DMS 273 treated with DMSO at 0.1 percent for 48 hours (cell line): ENCODE results near the gene IGHMBP2.
"Not testable (repeated sequence)": the region's sequence is repeated elsewhere in the genome, so short reads cannot be mapped to it uniquely, and the experiment has no call there.

Experiments used
- DNase-seq: peaks from one replicate; lab custom pipeline; 2025; lab: John Stamatoyannopoulos, UW

IGHMBP2 gene

DNA sequence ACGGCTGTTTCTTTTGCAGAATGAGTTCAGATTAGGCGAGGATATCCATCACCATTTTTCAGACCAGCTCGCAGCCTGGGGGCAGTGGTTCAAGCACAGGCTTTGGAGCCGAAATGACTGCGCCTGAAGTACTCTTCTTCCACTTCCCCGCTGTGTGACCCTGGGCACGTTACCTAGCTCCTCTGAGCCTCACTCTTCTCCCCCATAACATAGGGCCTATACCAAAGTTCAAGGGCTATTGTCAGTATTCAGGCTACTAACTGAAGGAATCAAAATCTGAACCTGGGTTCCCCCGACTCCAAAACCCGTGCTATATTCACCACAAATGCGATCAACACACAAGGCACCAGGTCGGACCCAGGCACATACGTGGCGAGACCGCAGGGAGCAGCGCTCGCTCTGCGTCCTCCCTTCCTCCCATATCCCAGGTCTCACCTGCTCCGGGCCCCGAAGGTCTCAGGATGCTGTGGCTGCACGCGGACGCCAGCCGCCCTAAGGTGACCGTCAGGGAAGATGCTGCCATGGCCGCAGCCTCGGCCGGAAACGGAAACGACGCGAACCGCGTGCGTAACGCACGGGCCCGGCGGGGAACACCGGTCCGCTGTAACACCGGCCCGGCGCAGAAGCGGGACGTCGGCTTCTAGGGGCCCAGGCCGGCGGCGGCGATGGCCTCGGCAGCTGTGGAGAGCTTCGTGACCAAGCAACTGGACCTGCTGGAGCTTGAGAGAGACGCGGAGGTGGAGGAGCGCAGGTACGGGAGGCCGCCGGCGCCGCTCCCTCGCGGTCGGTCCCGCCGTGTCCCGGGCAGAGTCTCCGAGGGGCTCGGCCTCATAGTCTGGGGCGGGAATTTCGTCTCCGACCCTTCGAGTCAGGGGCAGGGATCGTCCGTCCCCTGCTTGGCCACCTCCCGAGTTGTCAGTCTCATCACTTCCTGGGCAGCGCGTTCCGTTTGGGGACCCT is at the start of gene IGHMBP2, which contains the start of gene MRPL21:
Gene IGHMBP2, plus strand, starts transcription at position 604 of the 960 bp plus-strand sequence. Its CDS starts 62 bp downstream, at position 666.
Gene MRPL21, minus strand, starts transcription at position 545 of the 960 bp plus-strand sequence. Its CDS starts 22 bp downstream, at position 523.
- DNase-seq = no peak

DNA sequence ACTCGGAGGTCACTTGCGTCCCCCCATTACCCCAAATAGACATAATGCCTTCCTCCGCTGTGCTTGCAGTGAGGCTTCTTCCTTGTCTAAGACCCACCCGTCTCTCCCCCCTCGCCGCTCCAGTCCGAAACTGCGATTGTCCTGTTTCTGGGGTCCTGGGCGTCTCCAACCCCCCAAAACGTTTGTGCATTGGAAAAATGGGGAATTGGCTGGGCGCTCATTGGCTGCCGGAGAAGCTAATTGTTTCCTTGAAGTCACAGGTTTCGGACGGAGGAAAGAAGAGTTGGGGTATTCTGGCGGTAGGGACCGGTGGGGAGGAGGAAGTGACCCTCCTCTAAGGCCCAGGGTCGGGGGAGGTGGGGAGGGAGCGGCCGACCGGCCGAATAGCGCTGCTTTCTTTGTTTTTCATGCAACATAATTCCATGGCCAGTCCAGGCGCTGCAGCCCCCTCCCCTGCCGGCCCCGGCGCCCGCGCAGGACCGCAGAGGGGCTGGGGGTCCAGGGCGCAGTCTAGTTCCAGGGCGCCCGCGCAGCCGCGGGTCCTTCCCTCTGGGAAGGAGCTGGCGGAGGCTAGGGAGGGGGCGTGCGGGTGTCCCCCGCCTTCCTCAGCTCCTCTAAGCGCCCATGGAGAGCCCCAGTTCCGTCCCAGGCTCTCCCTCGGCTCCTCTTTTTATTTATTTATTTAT is 49.3 kb upstream of the IGHMBP2 start:
- DNase-seq = no peak

- no peak for DNase-seq
These were observed 48.3 kb upstream of the IGHMBP2 start for GRCh38 chr11:68855205-68855981.

GRCh38 chr11:68856425-68857030 is 47.2 kb upstream of the IGHMBP2 start:
- DNase-seq = not testable (repeated sequence)

GRCh38 chr11:68857037-68857586 is 46.6 kb upstream of the IGHMBP2 start:
- DNase-seq = no peak

GRCh38 chr11:68859123-68859522 is 44.6 kb upstream of the IGHMBP2 start:
- no peak for DNase-seq

- DNase-seq = no peak
These were observed 41.3 kb upstream of the IGHMBP2 start for GRCh38 chr11:68862421-68862820.

DNA sequence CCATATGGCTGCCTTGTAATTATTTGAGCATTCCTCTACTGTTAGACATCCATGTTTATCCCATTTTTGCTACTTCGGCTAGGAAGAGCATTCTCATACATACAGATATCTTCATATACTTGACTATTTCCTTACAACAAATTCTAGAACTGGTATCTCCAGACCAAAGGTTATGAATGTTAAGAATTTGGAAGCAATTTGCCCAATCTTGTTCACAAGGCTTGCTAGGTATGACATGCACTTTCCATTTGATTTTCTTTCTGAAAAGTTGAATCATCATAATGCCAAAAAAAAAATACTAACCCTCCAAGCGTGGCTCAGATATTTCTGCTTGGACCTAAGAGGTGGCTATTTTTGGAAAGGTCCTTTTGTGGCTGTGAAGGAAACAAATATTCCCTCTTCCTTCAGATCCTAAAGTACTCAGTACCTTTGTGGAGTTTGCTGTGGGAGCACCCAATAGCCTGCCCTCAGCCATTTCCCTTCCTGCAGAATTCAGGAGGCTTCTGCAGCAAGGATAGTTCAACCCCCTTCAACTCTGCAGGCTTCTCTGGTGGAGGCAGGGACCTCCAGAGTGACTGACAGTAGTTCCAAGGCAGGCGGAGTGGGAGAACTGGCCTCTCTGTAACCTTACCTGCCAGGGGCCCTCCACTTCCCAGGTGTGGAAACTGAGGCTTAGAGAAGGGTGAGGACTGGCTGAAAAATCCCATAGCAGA is 40.0 kb upstream of the IGHMBP2 start:
- DNase-seq = no peak

DNA sequence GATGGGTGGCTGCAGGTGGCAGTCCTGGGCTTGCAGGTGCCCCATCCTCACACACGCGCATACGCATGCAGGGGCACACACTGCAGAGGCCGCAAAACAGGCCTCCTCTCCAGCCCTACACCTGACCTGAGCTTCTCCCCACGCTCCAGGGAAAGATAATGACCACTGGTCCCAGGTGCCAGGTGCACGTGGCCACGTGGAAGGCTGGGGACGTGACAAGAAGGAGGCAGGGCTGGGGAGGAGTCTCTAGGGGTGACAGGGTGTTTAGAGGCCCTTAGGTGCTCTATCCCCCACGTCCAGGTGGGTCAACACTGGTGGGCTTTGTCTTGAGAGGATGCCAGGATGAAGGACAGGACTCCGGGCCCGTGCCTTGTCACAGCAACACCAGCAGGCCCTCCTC is 38.5 kb upstream of the IGHMBP2 start:
- no peak for DNase-seq

DNA sequence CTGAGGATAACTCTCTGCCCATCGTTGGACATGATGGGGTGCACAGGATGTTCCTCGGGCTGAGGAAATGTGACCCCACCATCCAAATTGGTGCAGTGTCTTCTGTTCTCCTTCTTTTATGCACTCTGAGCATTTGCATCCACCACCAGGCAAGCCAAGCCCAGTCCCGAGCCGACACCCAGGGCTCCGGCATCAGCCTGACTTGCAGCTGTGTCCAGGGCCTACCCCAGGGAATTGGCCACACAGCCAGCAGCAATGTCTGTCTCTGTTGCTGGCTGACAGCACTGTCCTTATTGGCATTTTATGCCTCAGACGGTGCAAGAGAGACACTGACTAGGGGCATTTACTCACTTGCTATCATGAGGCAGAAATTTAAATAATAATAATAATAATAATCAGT is 36.6 kb upstream of the IGHMBP2 start:
- DNase-seq = no peak

GRCh38 chr11:68868221-68868835 is 35.4 kb upstream of the IGHMBP2 start:
- DNase-seq = no peak

GRCh38 chr11:68870470-68870869 is 33.2 kb upstream of the IGHMBP2 start:
- DNase-seq = no peak

DNA sequence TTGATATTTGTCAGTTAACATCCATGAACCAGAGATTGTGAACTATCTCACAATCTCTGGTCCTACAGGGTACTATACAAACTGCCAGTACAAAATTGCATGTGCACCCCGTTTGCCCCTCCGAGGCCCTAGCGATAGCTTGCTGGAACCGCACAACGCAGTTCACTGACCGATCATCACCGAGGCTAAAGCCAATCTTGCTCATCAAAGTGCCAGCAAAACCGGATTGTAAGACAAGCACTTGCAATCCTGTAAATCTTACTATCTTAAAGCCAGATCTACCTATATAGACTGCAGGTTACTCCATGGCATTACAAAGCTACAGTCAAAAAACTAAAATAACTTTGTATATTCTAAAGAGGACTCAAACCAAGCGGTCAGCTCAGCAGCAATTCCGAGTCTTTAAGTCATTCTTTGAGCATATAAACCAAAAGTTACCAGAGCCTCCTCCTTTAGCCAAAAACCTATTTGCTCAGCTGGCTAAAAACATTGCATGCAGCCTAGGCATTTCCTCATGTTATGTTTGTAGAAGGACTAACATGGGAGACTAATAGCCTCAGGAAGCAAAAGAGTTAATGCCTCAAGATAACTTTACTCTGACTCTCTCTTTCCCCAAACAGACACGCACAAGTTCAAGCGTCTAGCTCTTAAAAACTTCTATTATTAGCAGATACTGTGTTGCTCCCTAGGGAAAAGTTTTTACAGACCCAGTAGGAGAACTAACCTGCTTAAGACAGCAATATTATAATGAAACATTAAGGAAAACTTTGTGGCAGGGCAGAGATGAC is 31.3 kb upstream of the IGHMBP2 start:
- no peak for DNase-seq

DNA sequence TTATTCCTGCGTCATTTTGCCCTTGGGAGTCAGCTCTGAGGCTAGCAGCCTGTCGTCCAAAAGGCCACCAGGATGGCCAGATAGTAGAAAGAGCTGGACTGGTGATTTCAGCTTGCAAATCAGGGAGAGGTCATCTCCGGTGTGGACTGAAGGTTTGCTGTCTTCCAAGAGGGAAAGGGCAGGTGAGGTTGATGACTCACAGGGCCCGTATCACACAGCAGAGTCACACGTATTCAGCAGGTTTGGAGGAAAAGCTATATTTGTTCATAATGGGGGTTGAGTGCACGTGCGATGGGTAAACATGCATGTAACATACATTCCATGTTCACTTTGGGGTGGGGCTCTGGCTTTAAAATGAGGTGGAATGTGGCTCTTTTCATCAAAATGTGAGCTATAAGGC is 25.7 kb upstream of the IGHMBP2 start:
- no peak for DNase-seq

GRCh38 chr11:68880851-68881250 is 22.8 kb upstream of the IGHMBP2 start:
- no peak for DNase-seq

GRCh38 chr11:68881320-68881719 is 22.4 kb upstream of the IGHMBP2 start:
- DNase-seq = no peak

DNA sequence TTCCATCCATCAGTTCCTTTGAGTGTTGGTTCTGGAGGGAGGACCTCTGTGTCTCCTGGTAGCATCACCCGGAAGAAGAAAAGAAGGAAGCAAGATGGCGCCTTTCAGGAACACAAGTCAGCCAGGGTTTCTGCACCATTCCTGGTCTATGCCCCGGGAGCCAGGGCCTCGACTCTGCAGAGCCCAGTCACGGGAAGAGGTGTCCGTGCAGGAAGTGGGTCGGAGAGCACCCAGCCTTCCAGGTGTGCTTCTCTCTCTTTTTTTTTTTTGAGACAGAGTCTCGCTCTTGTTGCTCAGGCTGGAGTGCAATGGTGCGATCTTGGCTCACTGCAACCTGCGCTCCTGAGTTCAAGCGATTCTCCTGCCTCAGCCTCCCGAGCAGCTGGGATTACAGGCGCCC is 21.3 kb upstream of the IGHMBP2 start:
- DNase-seq = no peak

- DNase-seq = not testable (repeated sequence)
These were observed 18.9 kb upstream of the IGHMBP2 start for GRCh38 chr11:68884827-68885226.

DNA sequence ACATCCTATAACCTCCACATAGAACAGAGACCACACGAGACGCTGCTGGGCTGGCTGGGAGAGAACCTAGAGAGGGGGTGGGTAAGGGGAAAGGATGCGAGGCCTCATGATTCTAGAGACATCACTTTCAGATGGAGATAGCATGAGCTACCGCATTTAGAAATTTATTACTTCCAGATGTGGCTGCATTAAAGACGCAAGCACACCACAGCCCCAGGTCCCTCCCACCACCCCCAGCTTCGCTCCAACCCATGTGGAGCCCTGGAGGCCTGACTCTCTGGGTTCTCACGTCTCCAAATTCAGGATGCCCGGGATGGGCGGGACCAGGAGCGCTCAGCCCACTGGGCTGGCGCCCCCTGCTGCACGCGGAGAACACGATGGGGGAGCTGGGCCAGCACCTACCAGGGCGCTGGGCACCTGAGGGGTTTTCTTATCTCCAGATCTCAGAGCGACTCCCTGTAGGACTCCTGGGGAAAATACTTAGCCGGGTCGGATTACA is 13.7 kb upstream of the IGHMBP2 start:
- no peak for DNase-seq
